Activated T-cell treated with anti-CD3 and anti-CD28 coated beads for 4 hours (primary cell): ENCODE results near the gene SULF2.
A peak's percentile ranks its signal among the peaks of the same experiment; 100 is the strongest.

Source experiments
- DNase-seq: peaks from one replicate; pipeline ENCODE4 v3.0.0-alpha.2; 2020

SULF2 gene

GRCh38 chr20:47677635-47678453, 107.4 kb downstream of the SULF2 start:
- peak; percentile 45 for DNase-seq

GRCh38 chr20:47676912-47677634, 108.2 kb downstream of the SULF2 start:
- DNase-seq = no peak

- DNase-seq = no peak
Measured at GRCh38 chr20:47676219-47676721, 109.0 kb downstream of the SULF2 start.

- DNase-seq = no peak
Measured at GRCh38 chr20:47675190-47676142, 109.8 kb downstream of the SULF2 start.

GRCh38 chr20:47674686-47675085, 110.6 kb downstream of the SULF2 start:
- no peak for DNase-seq

- DNase-seq = no peak
Measured at GRCh38 chr20:47674145-47674544, 111.1 kb downstream of the SULF2 start.

- no peak for DNase-seq
Measured at GRCh38 chr20:47673671-47673955, 111.7 kb downstream of the SULF2 start.

- no peak for DNase-seq
Measured at GRCh38 chr20:47672886-47673670, 112.2 kb downstream of the SULF2 start.

- DNase-seq = no peak
Measured at GRCh38 chr20:47672166-47672565, 113.1 kb downstream of the SULF2 start.

GRCh38 chr20:47670913-47671312, 114.4 kb downstream of the SULF2 start:
- no peak for DNase-seq

GRCh38 chr20:47669927-47670890, 115.1 kb downstream of the SULF2 start:
- no peak for DNase-seq

- no peak for DNase-seq
Measured at GRCh38 chr20:47669489-47669888, 115.8 kb downstream of the SULF2 start.

GRCh38 chr20:47669152-47669425, 116.2 kb downstream of the SULF2 start:
- DNase-seq = no peak

GRCh38 chr20:47668313-47669151, 116.7 kb downstream of the SULF2 start:
- no peak for DNase-seq

- no peak for DNase-seq
Measured at GRCh38 chr20:47667531-47668312, 117.6 kb downstream of the SULF2 start.

GRCh38 chr20:47667086-47667485, 118.2 kb downstream of the SULF2 start:
- DNase-seq = no peak

- DNase-seq = no peak
Measured at GRCh38 chr20:47666304-47666703, 119.0 kb downstream of the SULF2 start.

GRCh38 chr20:47665221-47665991, 119.9 kb downstream of the SULF2 start:
- DNase-seq = no peak

GRCh38 chr20:47664744-47665143, 120.5 kb downstream of the SULF2 start:
- no peak for DNase-seq
